ENCODE data around the gene ZBTB7C.

Gene ZBTB7C

GRCh38 chr18:48364146-48364545 is 45.0 kb downstream of the ZBTB7C start (continued):
- TF ChIP-seq PRDM10 (tag by site-specific recombination; IDR thresholded peaks at IDR 0.05), result no peak

GRCh38 chr18:48363175-48363574 is 46.0 kb downstream of the ZBTB7C start:
- CTCF ChIA-PET, result no interaction called here
- H3K27ac ChIP-seq (ENCODE audit: extremely low read depth, low read depth, low read length), result no peak overlapping the region
- H3K36me3 ChIP-seq (ENCODE audit: control insufficient read depth in 2 of 2, insufficient read depth in 1 of 2, low read length in 2 of 2), result no peaks in the 10 kb centered on the region
- no peaks in the 10 kb centered on the region for H3K9me3 ChIP-seq (ENCODE audit: control insufficient read depth, insufficient read depth, low read depth, low read length)
- no peaks in the 10 kb centered on the region for H3K4me1 ChIP-seq (ENCODE audit: control insufficient read depth, insufficient read depth, low read length)
- no peak overlapping the region for H3K4me3 ChIP-seq (ENCODE audit: low read depth, low read length)
- TF ChIP-seq HOXD13 (CRISPR knock-in tag; IDR thresholded peaks at IDR 0.05; ENCODE audit: borderline replicate concordance) (no peak), ZNF473 (tag by site-specific recombination; IDR thresholded peaks at IDR 0.05) (no peak), ZNF214 (tag by site-specific recombination; IDR thresholded peaks at IDR 0.05; ENCODE audit: borderline replicate concordance) (no peak), ZNF610 (tag by site-specific recombination; IDR thresholded peaks at IDR 0.05; ENCODE audit: borderline replicate concordance) (no peak), ZNF580 (tag by site-specific recombination; IDR thresholded peaks at IDR 0.05) (no peak), PRDM2 (tag by site-specific recombination; IDR thresholded peaks at IDR 0.05; ENCODE audit: borderline replicate concordance) (no peak), MEIS1 (CRISPR knock-in tag; IDR thresholded peaks at IDR 0.05; ENCODE audit: borderline replicate concordance) (no peak), ZNF18 (tag by site-specific recombination; IDR thresholded peaks at IDR 0.05) (no peak), ZSCAN4 (tag by site-specific recombination; IDR thresholded peaks at IDR 0.05) (no peak), ZNF169 (tag by site-specific recombination; IDR thresholded peaks at IDR 0.05) (no peak), ZNF311 (tag by site-specific recombination; IDR thresholded peaks at IDR 0.05; ENCODE audit: borderline replicate concordance) (no peak), ZNF2 (tag by site-specific recombination; IDR thresholded peaks at IDR 0.05) (no peak), SP7 (tag by site-specific recombination; IDR thresholded peaks at IDR 0.05) (no peak), ZNF138 (tag by site-specific recombination; IDR thresholded peaks at IDR 0.05; ENCODE audit: borderline replicate concordance) (no peak), ZNF433 (tag by site-specific recombination; IDR thresholded peaks at IDR 0.05; ENCODE audit: low read depth) (no peak), ZNF354C (tag by site-specific recombination; IDR thresholded peaks at IDR 0.05; ENCODE audit: borderline replicate concordance, low read depth) (no peak), ZSCAN18 (tag by site-specific recombination; IDR thresholded peaks at IDR 0.05) (no peak)
- POLR2A ChIA-PET, result no interaction called here
